H1 (cell line): ENCODE data around the gene FGF13. TPM values are rescaled to one million over a fixed set of nuclear protein-coding genes. Genes with fewer than 3 reads are reported as not detected.

Experiments
- POLR2AphosphoS5 ChIP-seq: IDR thresholded peaks from 2 replicates; pipeline ENCODE4 v1.6.1; 2011; ENCODE audit warnings: low read depth, low read length
- SIN3A ChIP-seq, 2 experiments: IDR thresholded peaks in 1 of 2; conservative IDR thresholded peaks in 1 of 2; 2 replicates each; pipeline ENCODE4 v1.6.1; 2011 to 2012; ENCODE audit warnings: low read length in 2 of 2, improper control_type of control experiment in 1 of 2, low read depth in 1 of 2, mild to moderate bottlenecking in 1 of 2
- polyA plus RNA-seq, 7 experiments: library from polyadenylated mRNA; depleted of rRNA in 3 of 7; stranded (reverse) in 5 of 7; unstranded in 2 of 7; fragments of >200 nt in 5 of 7; fragments of 200-250 nt in 2 of 7; gene quantifications; 1 replicate in 5 of 7; 2 replicates in 1 of 7; 4 replicates in 1 of 7; pipeline versions ENCODE4 v1.2.1 to v1.2.3, GENCODE V29; 2011 to 2013; ENCODE audit warnings: missing spikeins in 2 of 7, mixed read lengths in 2 of 7
- total RNA-seq: library from RNA; stranded (reverse); fragmentation: NEBNext Ultra II Directional; extraction: Animal tissue kit (Norgen Biotek cat#: 25700); gene quantifications from 2 replicates; pipeline ENCODE4 v1.2.1, GENCODE V29; 2021

Gene FGF13
- total and polyA plus RNA-seq, 2 of the 8 experiments (the other 6 are each of a cell fraction or from before 2014, with no cell fraction given) = 10.1 to 36.1 TPM

DNA sequence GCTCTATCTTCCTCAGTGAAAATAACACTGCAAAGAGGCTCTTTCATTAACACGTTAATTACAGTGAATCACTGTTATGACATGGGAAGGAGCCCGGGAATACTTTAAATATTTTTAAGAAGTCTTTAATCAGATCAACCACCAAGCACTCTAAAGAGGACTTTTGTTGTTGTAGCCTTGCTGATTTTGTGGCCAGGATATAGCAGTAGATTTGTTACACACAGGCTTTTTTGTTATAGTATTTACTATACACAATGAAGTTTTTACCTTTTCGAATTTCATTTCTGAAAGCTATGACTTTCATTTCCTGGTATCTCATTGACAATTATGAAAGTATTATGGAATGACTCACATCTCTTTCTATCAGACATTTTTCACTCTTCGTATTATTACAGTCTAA is 20.3 kb downstream of the FGF13 start (continued):
- no peak for TF ChIP-seq POLR2AphosphoS5
- no peak for TF ChIP-seq SIN3A (conservative IDR thresholded peaks at IDR 0.05 in 1 of 2, IDR thresholded peaks at IDR 0.05 in 1 of 2; ENCODE audit: low read depth in 1 of 2, low read length in 2 of 2)
